A673 (cell line): ENCODE measurements around the gene CATSPERB. TPM values are rescaled to one million over a fixed set of nuclear protein-coding genes. Genes with fewer than 3 reads are reported as not detected.

Source experiments
- BruUV-seq: library from RNA; stranded (reverse); fragments of 400-500 nt; replicated peaks from 2 replicates; lab custom pipeline; 2021; lab: Mats Ljungman, UMichigan
- CTCF ChIA-PET: fragments of 300-600 bp; sonication (Branson Sonifier 250); formaldehyde crosslinking; loops from one replicate; lab custom pipeline; 2022; ENCODE audit warnings: antibody characterized with exemption; lab: Charles Lee
- POLR2A ChIA-PET: fragments of 300-600 bp; sonication (Branson Sonifier 250); formaldehyde crosslinking; loops from one replicate; lab custom pipeline; 2022; ENCODE audit warnings: antibody characterized with exemption; ENCODE audit not compliant: low non-redundant PET; lab: Charles Lee
- DNase-seq: peaks from one replicate; pipeline ENCODE4 v3.0.0-alpha.2; 2015; ENCODE audit warnings: low spot score
- H3K27ac ChIP-seq: fragments of 200-600 bp; sonication (generic); 2 replicates; pipeline ENCODE4 v1.5.1; 2016; ENCODE audit warnings: mixed run types, low read depth, mild to moderate bottlenecking, mixed read lengths, antibody characterized with exemption, low read length; ENCODE audit not compliant: poor library complexity, severe bottlenecking
- H3K27me3 ChIP-seq: fragments of 200-600 bp; sonication (generic); replicated peaks from 2 replicates; pipeline ENCODE4 v1.6.1; 2017; ENCODE audit warnings: mixed run types, low read depth, mild to moderate bottlenecking, mixed read lengths, antibody characterized with exemption, low read length; ENCODE audit not compliant: insufficient read depth, poor library complexity
- H3K36me3 ChIP-seq: fragments of 200-600 bp; sonication (generic); 2 replicates; pipeline ENCODE4 v1.6.1; 2016; ENCODE audit warnings: mixed run types, mild to moderate bottlenecking, mixed read lengths, antibody characterized with exemption, low read length; ENCODE audit not compliant: insufficient read depth, poor library complexity, severe bottlenecking
- H3K4me1 ChIP-seq: fragments of 200-600 bp; sonication (generic); 2 replicates; pipeline ENCODE4 v1.6.1; 2017; ENCODE audit warnings: mixed run types, mild to moderate bottlenecking, mixed read lengths, antibody characterized with exemption, low read length; ENCODE audit not compliant: insufficient read depth, poor library complexity, severe bottlenecking
- H3K4me3 ChIP-seq: fragments of 200-600 bp; sonication (generic); 2 replicates; pipeline ENCODE4 v1.5.1; 2016; ENCODE audit warnings: low read depth, mixed run types, mild to moderate bottlenecking, mixed read lengths, low read length; ENCODE audit not compliant: poor library complexity, severe bottlenecking
- H3K9me3 ChIP-seq: fragments of 200-600 bp; sonication (generic); 2 replicates; pipeline ENCODE4 v1.6.1; 2016; ENCODE audit warnings: mixed run types, low read depth, mild to moderate bottlenecking, mixed read lengths, antibody characterized with exemption, low read length; ENCODE audit not compliant: poor library complexity, severe bottlenecking
- CTCF ChIP-seq: fragments of 300-800, 200-600 bp; sonication (generic); conservative IDR thresholded peaks from 2 replicates; pipeline ENCODE4 v1.5.1; 2017; ENCODE audit warnings: low read depth, mild to moderate bottlenecking, antibody characterized with exemption, low read length, moderate library complexity, mixed read lengths
- EZH2 ChIP-seq: fragments of 200-600 bp; sonication (generic); IDR thresholded peaks from 2 replicates; pipeline ENCODE4 v1.6.1; 2017; ENCODE audit warnings: borderline replicate concordance, low read depth, mild to moderate bottlenecking, mixed read lengths, antibody characterized with exemption, low read length; ENCODE audit not compliant: poor library complexity, severe bottlenecking
- intact Hi-C: fragments of 100-400 bp; cut with micrococcal nuclease; formaldehyde crosslinking; loops from one replicate; pipeline ENCODE4 v1.10.0; 2022; ENCODE audit not compliant: unreplicated experiment
- total RNA-seq: library from RNA; stranded (reverse); gene quantifications from 2 replicates; pipeline ENCODE4 v1.2.3, GENCODE V29; 2021

Gene CATSPERB
- total RNA-seq, 1 experiment from 2014 or later: not detected

- intact Hi-C loops: no loop called here
- H3K27me3 ChIP-seq: peaks cover 12% of the 10 kb centered on the region
- ChIA-PET CTCF (no interaction called here), POLR2A (no interaction called here)
- TF ChIP-seq EZH2 (no peak), CTCF (no peak)
- no peaks in the 10 kb centered on the region for H3K4me1 ChIP-seq
- H3K4me3 ChIP-seq: no peak overlapping the region
- no peaks in the 10 kb centered on the region for H3K9me3 ChIP-seq
- no peaks in the 10 kb centered on the region for H3K36me3 ChIP-seq
- no peak overlapping the region for H3K27ac ChIP-seq
- no peak for DNase-seq
- no TSS peak for BruUV-seq
Measured at GRCh38 chr14:91774140-91775096, 42.5 kb upstream of the CATSPERB start.

GRCh38 chr14:91770185-91770584 is 38.3 kb upstream of the CATSPERB start:
- no TSS peak for BruUV-seq

GRCh38 chr14:91755570-91756295 is 23.8 kb upstream of the CATSPERB start:
- Histone ChIP-seq H3K27me3 (no peaks in the 10 kb centered on the region), H3K27ac (no peak overlapping the region), H3K4me3 (no peak overlapping the region), H3K36me3 (no peaks in the 10 kb centered on the region), H3K9me3 (no peaks in the 10 kb centered on the region), H3K4me1 (no peaks in the 10 kb centered on the region)
- CTCF ChIA-PET: no interaction called here
- no peak for DNase-seq
- intact Hi-C loops: no loop called here
- BruUV-seq: no TSS peak
- TF ChIP-seq CTCF: no peak
- no peak for TF ChIP-seq EZH2
- POLR2A ChIA-PET: no interaction called here

More at GRCh38 chr14:91770185-91770584, 38.3 kb upstream of the CATSPERB start:
- intact Hi-C loops: no loop called here
- Histone ChIP-seq H3K9me3 (no peaks in the 10 kb centered on the region), H3K27me3 (peaks cover 3% of the 10 kb centered on the region), H3K4me3 (no peak overlapping the region), H3K27ac (no peak overlapping the region), H3K36me3 (no peaks in the 10 kb centered on the region), H3K4me1 (no peaks in the 10 kb centered on the region)
- TF ChIP-seq EZH2: no peak
- ChIA-PET CTCF (no interaction called here), POLR2A (no interaction called here)
- no peak for DNase-seq
